NCI-H1105 (cell line): Measurements from ENCODE around the gene LTV1.

ENCODE experiments used
- DNase-seq: peaks from one replicate; lab custom pipeline; 2025; lab: John Stamatoyannopoulos, UW

LTV1 gene

GRCh38 chr6:143894655-143895054, 51.5 kb downstream of the LTV1 start:
- no peak for DNase-seq

GRCh38 chr6:143896126-143896860, 53.2 kb downstream of the LTV1 start:
- peak; percentile 2 for DNase-seq

- DNase-seq, result no peak
Measured at GRCh38 chr6:143900358-143900757, 57.2 kb downstream of the LTV1 start.

GRCh38 chr6:143901885-143902750, 59.0 kb downstream of the LTV1 start:
- DNase-seq, result no peak

GRCh38 chr6:143902827-143903226, 59.7 kb downstream of the LTV1 start:
- no peak for DNase-seq

- no peak for DNase-seq
Measured at GRCh38 chr6:143911028-143911427, 67.9 kb downstream of the LTV1 start.

GRCh38 chr6:143912671-143913070, 69.5 kb downstream of the LTV1 start:
- DNase-seq, result no peak
